HEK293 (cell line): Measurements from ENCODE around the gene C1QBP.
A peak's percentile ranks its signal among the peaks of the same experiment; 100 is the strongest.

Experiments used
- BCL11A ChIP-seq: fragments of 450-650 bp; formaldehyde crosslinking; IDR thresholded peaks from 2 replicates; pipeline ENCODE4 v1.5.1; 2016; ENCODE audit warnings: low read depth, missing biosample characterization, missing genetic modification characterization
- IKZF3 ChIP-seq: fragments of 450-650 bp; IDR thresholded peaks from 2 replicates; pipeline ENCODE4 v1.5.0; 2018; ENCODE audit warnings: missing biosample characterization, mild to moderate bottlenecking, missing genetic modification characterization, moderate library complexity
- MZF1 ChIP-seq: fragments of 450-650 bp; formaldehyde crosslinking; IDR thresholded peaks from 2 replicates; pipeline ENCODE4 v1.5.1; 2017; ENCODE audit warnings: missing biosample characterization, missing genetic modification characterization, borderline replicate concordance
- OSR2 ChIP-seq: fragments of 450-650 bp; formaldehyde crosslinking; IDR thresholded peaks from 2 replicates; pipeline ENCODE4 v1.5.1; 2016; ENCODE audit warnings: missing biosample characterization, missing genetic modification characterization
- PATZ1 ChIP-seq: fragments of 450-650 bp; formaldehyde crosslinking; IDR thresholded peaks from 2 replicates; pipeline ENCODE4 v1.5.1; 2016; ENCODE audit warnings: missing biosample characterization, missing genetic modification characterization
- RBAK ChIP-seq: fragments of 450-650 bp; formaldehyde crosslinking; IDR thresholded peaks from 2 replicates; pipeline ENCODE4 v1.5.1; 2016; ENCODE audit warnings: missing biosample characterization, missing genetic modification characterization
- ZBTB20 ChIP-seq: fragments of 450-650 bp; formaldehyde crosslinking; IDR thresholded peaks from 2 replicates; pipeline ENCODE4 v1.5.1; 2016; ENCODE audit warnings: missing biosample characterization, missing genetic modification characterization
- ZBTB48 ChIP-seq: fragments of 450-650 bp; formaldehyde crosslinking; IDR thresholded peaks from 2 replicates; pipeline ENCODE4 v1.5.1; 2016; ENCODE audit warnings: missing biosample characterization, missing genetic modification characterization
- ZFP69B ChIP-seq: fragments of 450-650 bp; formaldehyde crosslinking; IDR thresholded peaks from 2 replicates; pipeline ENCODE4 v1.5.1; 2016; ENCODE audit warnings: missing biosample characterization, missing genetic modification characterization
- ZNF10 ChIP-seq: fragments of 450-650 bp; formaldehyde crosslinking; IDR thresholded peaks from 2 replicates; pipeline ENCODE4 v1.5.1; 2017; ENCODE audit warnings: missing biosample characterization, missing genetic modification characterization
- ZNF140 ChIP-seq: fragments of 450-650 bp; formaldehyde crosslinking; IDR thresholded peaks from 2 replicates; pipeline ENCODE4 v1.5.1; 2016; ENCODE audit warnings: missing biosample characterization, missing genetic modification characterization
- ZNF157 ChIP-seq: fragments of 450-650 bp; formaldehyde crosslinking; IDR thresholded peaks from 2 replicates; pipeline ENCODE4 v1.5.1; 2016; ENCODE audit warnings: missing biosample characterization, missing genetic modification characterization
- ZNF16 ChIP-seq: fragments of 450-650 bp; formaldehyde crosslinking; IDR thresholded peaks from 2 replicates; pipeline ENCODE4 v1.5.1; 2016; ENCODE audit warnings: low read depth, missing biosample characterization, missing genetic modification characterization
- ZNF19 ChIP-seq: fragments of 450-650 bp; formaldehyde crosslinking; IDR thresholded peaks from 2 replicates; pipeline ENCODE4; 2016; ENCODE audit warnings: missing biosample characterization, missing genetic modification characterization, low read depth
- ZNF24 ChIP-seq: fragments of 450-650 bp; formaldehyde crosslinking; IDR thresholded peaks from 2 replicates; pipeline ENCODE4 v1.5.1; 2016; ENCODE audit warnings: missing biosample characterization, missing genetic modification characterization
- ZNF274 ChIP-seq, 2 experiments: fragments of 200-500 bp in 1 of 2; fragments of 450-650 bp in 1 of 2; sonication (Bioruptor generic) in 1 of 2; formaldehyde crosslinking in 1 of 2; IDR thresholded peaks; 2 replicates each; pipeline versions ENCODE4 v1.5.1 to v1.6.1; 2014 to 2016; ENCODE audit warnings: borderline replicate concordance in 1 of 2, inconsistent platforms in 1 of 2, low read length in 1 of 2, missing biosample characterization in 1 of 2, missing genetic modification characterization in 1 of 2
- ZNF391 ChIP-seq: fragments of 450-650 bp; formaldehyde crosslinking; IDR thresholded peaks from 2 replicates; pipeline ENCODE4 v1.5.1; 2016; ENCODE audit warnings: low read depth, missing biosample characterization, missing genetic modification characterization, borderline replicate concordance
- ZNF404 ChIP-seq: fragments of 450-650 bp; formaldehyde crosslinking; IDR thresholded peaks from 2 replicates; pipeline ENCODE4 v1.5.1; 2017; ENCODE audit warnings: missing biosample characterization, missing genetic modification characterization
- ZNF48 ChIP-seq: fragments of 450-650 bp; formaldehyde crosslinking; IDR thresholded peaks from 2 replicates; pipeline ENCODE4 v1.5.1; 2016; ENCODE audit warnings: missing biosample characterization, missing genetic modification characterization
- ZNF501 ChIP-seq: fragments of 450-650 bp; formaldehyde crosslinking; IDR thresholded peaks from 2 replicates; pipeline ENCODE4 v1.5.1; 2016; ENCODE audit warnings: missing biosample characterization, missing genetic modification characterization
- ZNF529 ChIP-seq: fragments of 450-650 bp; formaldehyde crosslinking; IDR thresholded peaks from 2 replicates; pipeline ENCODE4 v1.5.1; 2017; ENCODE audit warnings: missing genetic modification characterization, missing biosample characterization; ENCODE audit not compliant: insufficient replicate concordance
- ZNF548 ChIP-seq: fragments of 450-650 bp; formaldehyde crosslinking; IDR thresholded peaks from 2 replicates; pipeline ENCODE4 v1.5.1; 2016; ENCODE audit warnings: missing biosample characterization, missing genetic modification characterization
- ZNF549 ChIP-seq: fragments of 450-650 bp; IDR thresholded peaks from 2 replicates; pipeline ENCODE4 v1.5.1; 2018; ENCODE audit warnings: missing biosample characterization, missing genetic modification characterization, mild to moderate bottlenecking, inconsistent platforms, moderate library complexity
- ZNF558 ChIP-seq: fragments of 450-650 bp; formaldehyde crosslinking; IDR thresholded peaks from 2 replicates; pipeline ENCODE4 v1.5.1; 2016; ENCODE audit warnings: missing biosample characterization, missing genetic modification characterization
- ZNF580 ChIP-seq: fragments of 450-650 bp; formaldehyde crosslinking; IDR thresholded peaks from 2 replicates; pipeline ENCODE4 v1.5.1; 2016; ENCODE audit warnings: missing biosample characterization, missing genetic modification characterization
- ZNF585B ChIP-seq: fragments of 450-650 bp; formaldehyde crosslinking; IDR thresholded peaks from 2 replicates; pipeline ENCODE4 v1.5.1; 2016; ENCODE audit warnings: missing biosample characterization, missing genetic modification characterization
- ZNF596 ChIP-seq: fragments of 450-650 bp; IDR thresholded peaks from 2 replicates; pipeline ENCODE4 v1.5.0; 2018; ENCODE audit warnings: missing biosample characterization, mild to moderate bottlenecking, missing genetic modification characterization, moderate library complexity
- ZNF600 ChIP-seq: fragments of 450-650 bp; formaldehyde crosslinking; IDR thresholded peaks from 2 replicates; pipeline ENCODE4 v1.5.1; 2016; ENCODE audit warnings: missing biosample characterization, missing genetic modification characterization
- ZNF624 ChIP-seq: fragments of 450-650 bp; formaldehyde crosslinking; IDR thresholded peaks from 2 replicates; pipeline ENCODE4 v1.5.1; 2017; ENCODE audit warnings: missing biosample characterization, missing genetic modification characterization
- ZNF639 ChIP-seq: fragments of 450-650 bp; formaldehyde crosslinking; IDR thresholded peaks from 2 replicates; pipeline ENCODE4 v1.5.1; 2016; ENCODE audit warnings: missing biosample characterization, missing genetic modification characterization
- ZNF664 ChIP-seq: fragments of 450-650 bp; formaldehyde crosslinking; IDR thresholded peaks from 2 replicates; pipeline ENCODE4 v1.5.1; 2016; ENCODE audit warnings: missing biosample characterization, missing genetic modification characterization
- ZNF785 ChIP-seq: fragments of 450-650 bp; formaldehyde crosslinking; IDR thresholded peaks from 2 replicates; pipeline ENCODE4 v1.5.1; 2016; ENCODE audit warnings: missing biosample characterization, missing genetic modification characterization
- TF ChIP-seq, protein P1 (sequence below): fragments of 450-650 bp; formaldehyde crosslinking; IDR thresholded peaks from 2 replicates; pipeline ENCODE4; 2016; ENCODE audit warnings: missing biosample characterization, missing genetic modification characterization
- TF ChIP-seq, protein P2 (sequence below): fragments of 450-650 bp; formaldehyde crosslinking; IDR thresholded peaks from 2 replicates; pipeline ENCODE4 v1.5.1; 2017; ENCODE audit warnings: missing biosample characterization, missing genetic modification characterization

Gene C1QBP

DNA sequence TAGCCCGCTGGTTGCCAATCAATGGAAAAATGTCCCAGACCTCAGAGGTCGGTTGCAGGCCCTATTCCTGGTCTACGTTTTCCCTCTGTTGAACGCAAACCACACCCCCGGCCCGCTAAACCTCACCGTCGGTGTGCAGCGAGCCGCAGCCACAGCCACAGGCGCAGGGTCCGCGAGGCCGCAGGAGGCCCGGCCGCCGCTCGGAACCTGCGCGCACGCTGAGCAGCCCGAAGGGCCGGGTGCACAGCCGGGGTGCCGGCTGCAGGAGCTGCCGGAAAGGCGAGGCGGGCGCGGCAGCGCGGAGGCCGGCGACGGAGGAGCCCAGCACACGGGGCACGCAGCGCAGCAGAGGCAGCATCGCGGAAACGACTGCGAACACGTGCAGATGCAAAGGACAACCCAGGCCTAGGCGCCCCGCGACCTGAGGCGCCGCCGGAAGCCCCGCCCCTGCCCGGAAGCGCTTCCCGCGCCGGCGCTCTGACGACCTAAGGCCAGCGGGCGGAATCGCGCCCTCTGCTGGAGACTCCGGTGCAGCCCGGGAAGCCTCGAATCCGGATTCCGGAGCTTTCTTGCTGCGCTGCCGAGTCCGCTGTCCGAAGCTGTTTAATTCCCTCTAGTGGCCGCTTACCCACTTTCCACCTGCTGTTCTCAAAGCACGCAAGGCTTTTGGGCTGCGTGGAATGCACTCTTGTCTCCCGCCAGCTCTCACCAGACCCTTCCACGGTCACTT, at the start of gene C1QBP (continued):
- no peak for TF ChIP-seq RBAK (tag by site-specific recombination)
- TF ChIP-seq ZNF596 = 0 out of 2 replicates have a peak, but pooled peaks have one; percentile 16
- no peak for TF ChIP-seq MZF1 (tag by site-specific recombination)
- TF ChIP-seq ZBTB48 (tag by site-specific recombination) = no peak
- no peak for TF ChIP-seq ZNF404
- TF ChIP-seq ZNF580 (tag by site-specific recombination) = 0 out of 2 replicates have a peak, but pooled peaks have one; percentile 8
- no peak for TF ChIP-seq ZNF548 (tag by site-specific recombination)
- no peak for TF ChIP-seq ZNF585B
- TF ChIP-seq ZNF558 (tag by site-specific recombination) = no peak
- TF ChIP-seq ZNF549 (tag by site-specific recombination) = no peak
- TF ChIP-seq ZNF785 (tag by site-specific recombination) = no peak
- peak; percentile 40; the same call in 1 of the 2 replicates for TF ChIP-seq ZNF639 (tag by site-specific recombination)
- TF ChIP-seq, protein P1, sequence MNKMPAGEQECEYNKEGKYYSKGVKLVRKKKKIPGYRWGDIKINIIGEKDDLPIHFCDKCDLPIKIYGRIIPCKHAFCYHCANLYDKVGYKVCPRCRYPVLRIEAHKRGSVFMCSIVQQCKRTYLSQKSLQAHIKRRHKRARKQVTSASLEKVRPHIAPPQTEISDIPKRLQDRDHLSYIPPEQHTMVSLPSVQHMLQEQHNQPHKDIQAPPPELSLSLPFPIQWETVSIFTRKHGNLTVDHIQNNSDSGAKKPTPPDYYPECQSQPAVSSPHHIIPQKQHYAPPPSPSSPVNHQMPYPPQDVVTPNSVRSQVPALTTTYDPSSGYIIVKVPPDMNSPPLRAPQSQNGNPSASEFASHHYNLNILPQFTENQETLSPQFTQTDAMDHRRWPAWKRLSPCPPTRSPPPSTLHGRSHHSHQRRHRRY (tag by site-specific recombination) = no peak
- peak; percentile 89 for TF ChIP-seq ZNF600 (tag by site-specific recombination)
- no peak for TF ChIP-seq ZNF16 (tag by site-specific recombination)
- TF ChIP-seq PATZ1 (tag by site-specific recombination) = no peak
- no peak; the same call in 1 of the 2 replicates for TF ChIP-seq ZFP69B
- no peak for TF ChIP-seq ZNF529 (tag by site-specific recombination)
- no peak for TF ChIP-seq ZNF48 (tag by site-specific recombination)
- no peak for TF ChIP-seq ZNF19 (tag by site-specific recombination)
- TF ChIP-seq BCL11A (tag by site-specific recombination) = no peak
- no peak for TF ChIP-seq ZNF140 (tag by site-specific recombination)
- 0 out of 2 replicates have a peak, but pooled peaks have one; percentile 45 for TF ChIP-seq ZNF501 (tag by site-specific recombination)
- TF ChIP-seq, protein P2, sequence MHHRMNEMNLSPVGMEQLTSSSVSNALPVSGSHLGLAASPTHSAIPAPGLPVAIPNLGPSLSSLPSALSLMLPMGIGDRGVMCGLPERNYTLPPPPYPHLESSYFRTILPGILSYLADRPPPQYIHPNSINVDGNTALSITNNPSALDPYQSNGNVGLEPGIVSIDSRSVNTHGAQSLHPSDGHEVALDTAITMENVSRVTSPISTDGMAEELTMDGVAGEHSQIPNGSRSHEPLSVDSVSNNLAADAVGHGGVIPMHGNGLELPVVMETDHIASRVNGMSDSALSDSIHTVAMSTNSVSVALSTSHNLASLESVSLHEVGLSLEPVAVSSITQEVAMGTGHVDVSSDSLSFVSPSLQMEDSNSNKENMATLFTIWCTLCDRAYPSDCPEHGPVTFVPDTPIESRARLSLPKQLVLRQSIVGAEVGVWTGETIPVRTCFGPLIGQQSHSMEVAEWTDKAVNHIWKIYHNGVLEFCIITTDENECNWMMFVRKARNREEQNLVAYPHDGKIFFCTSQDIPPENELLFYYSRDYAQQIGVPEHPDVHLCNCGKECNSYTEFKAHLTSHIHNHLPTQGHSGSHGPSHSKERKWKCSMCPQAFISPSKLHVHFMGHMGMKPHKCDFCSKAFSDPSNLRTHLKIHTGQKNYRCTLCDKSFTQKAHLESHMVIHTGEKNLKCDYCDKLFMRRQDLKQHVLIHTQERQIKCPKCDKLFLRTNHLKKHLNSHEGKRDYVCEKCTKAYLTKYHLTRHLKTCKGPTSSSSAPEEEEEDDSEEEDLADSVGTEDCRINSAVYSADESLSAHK (tag by site-specific recombination) = no peak
- TF ChIP-seq IKZF3 (tag by site-specific recombination) = no peak
- TF ChIP-seq ZNF24 (tag by site-specific recombination) = 0 out of 2 replicates have a peak, but pooled peaks have one; percentile 20
- TF ChIP-seq OSR2 = no peak
- no peak for TF ChIP-seq ZNF664 (tag by site-specific recombination)
- no peak for TF ChIP-seq ZNF274 (IDR thresholded peaks at IDR 0.05; ENCODE audit: low read length)
- no peak for TF ChIP-seq ZNF274 (tag by site-specific recombination; IDR thresholded peaks at IDR 0.05; ENCODE audit: borderline replicate concordance)
- TF ChIP-seq ZBTB20 (tag by site-specific recombination) = no peak; the same call in 1 of the 2 replicates
- TF ChIP-seq ZNF624 = no peak
- no peak for TF ChIP-seq ZNF391 (tag by site-specific recombination)
- TF ChIP-seq ZNF10 = no peak
- no peak for TF ChIP-seq ZNF157 (tag by site-specific recombination)
